CD4-positive, alpha-beta T cell treated with Interleukin-6 at 100 ng/mL for 8 hours (primary cell): ENCODE measurements around the gene DNAJC5.
"Not testable (repeated sequence)": the region's sequence is repeated elsewhere in the genome, so short reads cannot be mapped to it uniquely, and the experiment has no call there.

ENCODE experiments used
- DNase-seq: peaks from one replicate; pipeline ENCODE4 v3.0.0-alpha.2; 2020; ENCODE audit warnings: mixed read lengths, low spot score

Gene DNAJC5

DNA sequence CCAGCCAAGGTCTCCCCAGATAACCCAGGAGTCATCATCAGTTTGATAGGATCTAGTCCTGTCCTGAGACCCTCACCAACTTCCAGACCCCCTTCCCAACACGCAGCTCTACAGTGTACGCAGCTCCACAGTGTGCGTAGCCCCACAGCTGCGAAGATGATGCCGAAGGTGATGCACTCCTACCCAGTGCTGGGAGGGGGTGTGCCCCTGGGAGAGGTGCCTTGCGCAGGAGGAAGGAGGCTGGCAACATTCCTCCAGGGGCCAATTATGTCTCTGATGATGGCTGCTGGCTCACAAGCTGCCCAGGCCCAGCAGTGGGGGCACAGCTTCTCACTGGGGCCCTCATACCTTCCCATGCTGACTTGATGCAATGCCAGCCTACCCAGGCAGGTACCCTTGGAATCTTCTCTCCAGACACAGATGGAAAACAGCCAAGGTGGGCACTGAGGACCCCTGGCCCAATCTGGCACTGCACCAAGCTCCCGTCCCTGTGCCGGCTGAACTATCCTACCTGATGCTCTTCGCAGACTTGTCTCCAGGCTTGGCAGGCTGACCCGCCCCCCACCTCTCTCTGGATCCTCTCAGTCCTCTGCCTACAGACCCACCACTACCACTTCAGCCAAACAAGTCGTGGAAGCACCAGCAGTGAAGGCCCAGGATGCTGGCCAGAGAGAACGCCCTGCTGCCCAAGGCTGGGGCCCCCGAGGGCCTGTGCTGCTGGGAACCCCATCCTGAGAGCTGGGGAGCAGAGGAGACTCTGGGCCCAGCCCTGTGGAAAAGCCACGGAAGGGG lies 73.4 kb downstream of the DNAJC5 start:
- no peak for DNase-seq

- DNase-seq, result no peak
Observed at GRCh38 chr20:63968928-63969760, 74.2 kb downstream of the DNAJC5 start.

GRCh38 chr20:63969838-63970713 lies 75.2 kb downstream of the DNAJC5 start, which contains the start of gene ZNF512B:
TSS of gene ZNF512B (minus strand) at chr20:63969930. CDS start at chr20:63967950, 1,980 bp downstream.
- DNase-seq, result peak; percentile 51

GRCh38 chr20:63970714-63971431 lies 75.9 kb downstream of the DNAJC5 start:
- no peak for DNase-seq

DNA sequence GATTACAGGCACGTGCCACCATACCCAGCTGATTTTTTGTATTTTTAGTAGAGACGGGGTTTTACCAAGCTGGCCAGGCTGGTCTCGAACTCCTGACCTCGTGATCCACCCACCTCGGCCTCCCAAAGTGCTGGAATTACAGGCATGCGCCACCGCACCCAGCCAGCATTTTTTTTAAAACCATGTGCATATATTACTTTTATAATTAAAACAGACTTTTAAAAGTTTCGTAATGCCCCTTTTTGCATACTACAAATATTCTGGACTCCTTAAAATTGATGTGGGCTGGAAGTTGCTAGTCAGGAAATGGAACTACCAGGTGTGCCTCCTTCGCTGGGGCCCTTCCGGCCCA lies 77.0 kb downstream of the DNAJC5 start:
- DNase-seq, result not testable (repeated sequence)

DNA sequence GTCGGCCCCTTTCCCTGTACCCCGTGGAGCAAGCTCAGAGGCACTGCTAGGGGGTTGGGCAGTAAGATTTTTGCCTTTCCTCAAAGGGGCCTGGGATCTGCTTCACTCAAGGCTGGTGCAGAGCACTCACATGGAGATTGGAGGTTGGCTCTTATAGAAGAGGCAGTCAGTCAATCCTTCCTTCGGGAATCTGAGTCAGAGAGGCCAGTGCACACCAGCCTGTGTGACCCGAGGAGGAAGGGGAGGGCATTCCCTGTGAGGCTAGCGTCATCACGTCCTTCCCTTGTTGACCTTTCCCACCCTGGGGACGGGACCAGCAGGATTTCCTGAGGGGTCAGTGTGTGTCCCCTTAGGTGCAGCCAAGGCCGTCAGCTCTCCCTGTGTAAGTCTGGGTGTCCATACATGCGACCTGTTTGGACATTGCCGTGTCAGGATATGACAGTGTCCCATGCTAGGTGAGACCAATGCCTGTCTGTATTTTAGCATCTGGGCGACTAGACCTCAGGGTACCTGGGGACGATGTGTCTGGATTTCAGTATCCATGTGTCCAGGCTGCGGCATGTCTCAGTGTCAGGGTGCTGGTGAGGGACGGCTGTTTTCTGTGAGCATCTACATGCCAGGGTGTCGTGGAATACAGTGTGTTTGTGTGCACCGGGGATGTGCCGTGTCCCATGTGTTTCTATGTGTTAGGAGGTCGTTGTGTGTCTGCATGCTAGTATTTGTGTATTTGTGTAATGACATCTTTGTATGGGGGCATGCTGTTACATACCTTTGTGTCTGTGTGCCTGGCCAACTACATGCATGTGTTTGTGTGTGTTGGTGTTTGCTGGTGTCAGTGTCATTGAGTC lies 77.6 kb downstream of the DNAJC5 start:
- no peak for DNase-seq

DNA sequence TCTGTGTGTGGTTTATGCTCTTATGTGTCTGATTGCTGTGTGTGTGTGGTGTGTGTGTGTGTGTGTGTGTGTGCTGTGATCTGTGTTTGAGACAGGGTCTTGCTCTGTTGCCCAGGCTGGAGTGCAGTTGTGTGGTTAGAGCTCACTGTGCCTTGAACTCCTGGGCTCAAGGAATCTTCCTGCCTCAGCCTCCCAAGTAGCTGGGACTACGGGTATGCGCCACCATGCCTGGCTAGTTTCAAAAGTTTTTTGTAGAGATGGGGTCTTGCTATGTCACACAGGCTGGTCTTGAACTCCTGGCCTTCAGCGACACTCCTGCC lies 78.2 kb downstream of the DNAJC5 start:
- DNase-seq, result no peak

DNA sequence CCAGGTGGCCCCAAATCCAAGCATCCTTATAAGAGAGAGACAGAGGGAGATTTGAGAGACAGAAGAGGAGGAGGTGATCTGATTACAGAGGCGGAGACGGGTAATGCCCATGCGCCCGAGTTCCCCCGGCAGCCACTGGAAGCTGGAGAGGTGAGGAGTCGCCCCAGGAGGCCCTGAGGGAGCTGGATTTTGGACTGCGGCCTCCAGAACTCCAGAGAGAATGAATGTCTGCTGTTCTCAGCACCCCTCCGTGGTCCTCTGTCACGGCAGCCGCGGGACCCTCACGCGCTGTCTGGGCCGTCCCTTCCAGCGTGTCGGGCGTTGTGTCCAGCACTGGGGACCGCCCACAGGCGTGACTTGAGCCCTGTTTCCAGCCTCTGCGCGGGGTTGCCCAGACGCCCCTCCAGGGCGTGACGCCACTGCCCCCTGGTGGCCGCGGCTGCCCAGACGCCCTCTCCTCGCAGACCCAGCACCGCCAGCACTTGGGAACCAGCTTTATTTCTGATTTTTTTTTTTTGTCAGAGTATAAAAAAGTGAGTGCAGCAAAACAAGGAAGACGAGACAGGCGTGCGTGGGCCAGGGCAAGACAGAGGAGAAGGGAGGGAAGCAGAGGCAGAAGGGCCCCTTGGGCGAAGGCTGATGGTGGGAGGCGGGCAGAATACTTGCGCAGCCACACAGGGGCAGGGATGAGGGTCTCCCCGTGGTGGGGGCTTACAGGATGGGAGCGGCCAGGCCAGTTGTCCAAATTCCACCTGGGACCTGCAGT lies 78.9 kb downstream of the DNAJC5 start:
- peak; percentile 69 for DNase-seq

GRCh38 chr20:63974402-63975200 lies 79.7 kb downstream of the DNAJC5 start:
- DNase-seq, result no peak

DNA sequence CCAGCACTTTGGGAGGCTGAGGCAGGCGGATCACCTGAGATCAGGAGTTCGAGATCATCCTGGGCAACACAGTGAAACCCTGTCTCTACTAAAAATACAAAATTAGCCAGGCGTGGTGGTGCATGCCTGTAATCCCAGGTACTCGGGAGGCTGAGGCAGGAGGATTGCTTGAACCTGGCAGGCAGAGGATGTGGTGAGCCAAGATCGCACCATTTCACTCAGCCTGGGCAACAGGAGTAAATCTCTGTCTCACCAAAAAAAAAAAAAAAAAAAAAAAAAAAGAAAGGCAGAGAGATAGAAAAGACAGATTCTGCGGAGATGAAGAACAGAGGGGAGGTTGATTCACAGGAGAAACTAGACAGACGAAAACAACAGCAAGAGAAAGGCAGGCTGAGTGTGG lies 81.6 kb downstream of the DNAJC5 start:
- not testable (repeated sequence) for DNase-seq

GRCh38 chr20:63976980-63977738 lies 82.2 kb downstream of the DNAJC5 start:
- DNase-seq, result no peak

DNA sequence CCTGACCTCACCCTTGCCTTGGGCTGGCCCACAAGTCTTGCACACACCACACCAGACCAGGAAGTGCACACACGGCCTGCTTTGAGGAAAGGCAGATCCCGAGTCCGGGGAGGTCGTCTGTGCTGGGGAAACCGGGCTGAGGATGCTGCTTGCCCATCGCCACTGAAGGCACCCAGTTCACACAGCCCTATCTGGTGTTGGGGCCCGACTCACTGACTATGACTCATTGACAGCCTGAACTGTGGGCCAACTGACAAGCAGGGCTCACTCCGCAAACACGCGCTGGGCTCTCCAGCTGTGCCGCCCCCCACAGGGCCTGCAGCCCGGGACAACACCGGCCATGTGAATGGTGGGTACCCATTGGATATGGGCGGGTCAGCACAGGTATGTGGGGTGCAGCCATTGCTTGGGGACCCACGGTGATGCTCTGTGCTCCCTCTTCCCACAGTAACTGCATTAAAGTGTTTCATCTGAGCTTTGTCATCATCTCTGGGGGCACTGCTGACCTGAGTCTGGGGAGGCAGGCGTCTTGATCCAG lies 82.9 kb downstream of the DNAJC5 start:
- peak; percentile 53 for DNase-seq

DNA sequence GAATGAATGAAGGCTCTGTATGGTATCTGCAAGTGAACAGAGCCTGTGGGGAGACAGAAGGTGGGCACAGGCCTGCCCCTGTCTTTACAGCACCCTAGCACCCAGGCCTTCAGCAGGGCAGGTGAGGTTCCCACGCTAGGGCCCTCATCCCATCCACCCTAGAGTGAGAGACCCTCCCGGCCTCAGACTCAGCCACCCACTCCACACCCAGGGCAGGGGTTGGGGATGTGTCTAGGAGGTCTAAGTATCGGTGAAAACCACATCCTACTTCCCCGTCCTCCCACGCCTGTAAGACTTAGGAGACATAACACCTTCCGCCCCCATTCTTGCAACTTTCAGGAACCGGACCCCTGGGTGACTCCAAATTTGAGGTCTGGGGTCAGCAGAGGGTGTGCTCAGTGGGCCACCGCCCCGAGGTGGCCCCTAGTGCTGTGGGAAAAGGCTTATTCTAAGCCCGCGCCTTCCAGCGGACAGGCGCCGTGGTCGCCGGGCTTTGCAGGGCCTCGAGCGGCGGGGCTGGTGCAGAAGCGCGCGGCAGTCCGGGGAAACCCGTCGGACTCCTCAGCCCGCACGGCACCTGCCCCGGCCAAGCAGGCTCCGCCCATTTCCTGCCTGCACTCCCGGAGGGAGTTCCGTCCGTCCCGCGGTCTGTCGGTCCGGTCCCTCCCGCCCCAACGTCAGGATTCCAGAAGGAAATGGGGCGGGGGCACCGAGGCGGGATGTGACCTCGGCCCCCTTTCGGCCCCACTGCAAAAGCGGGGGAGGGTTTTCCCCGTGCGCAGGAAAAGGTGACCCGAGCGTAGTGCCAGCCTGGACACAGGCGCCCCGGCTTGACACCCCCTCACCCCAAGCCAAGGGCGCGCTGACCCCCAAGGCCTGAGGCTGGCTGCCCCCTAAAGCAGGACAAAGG lies 83.6 kb downstream of the DNAJC5 start:
- peak; percentile 50 for DNase-seq

GRCh38 chr20:63979229-63979556 lies 84.3 kb downstream of the DNAJC5 start:
- DNase-seq, result no peak

DNA sequence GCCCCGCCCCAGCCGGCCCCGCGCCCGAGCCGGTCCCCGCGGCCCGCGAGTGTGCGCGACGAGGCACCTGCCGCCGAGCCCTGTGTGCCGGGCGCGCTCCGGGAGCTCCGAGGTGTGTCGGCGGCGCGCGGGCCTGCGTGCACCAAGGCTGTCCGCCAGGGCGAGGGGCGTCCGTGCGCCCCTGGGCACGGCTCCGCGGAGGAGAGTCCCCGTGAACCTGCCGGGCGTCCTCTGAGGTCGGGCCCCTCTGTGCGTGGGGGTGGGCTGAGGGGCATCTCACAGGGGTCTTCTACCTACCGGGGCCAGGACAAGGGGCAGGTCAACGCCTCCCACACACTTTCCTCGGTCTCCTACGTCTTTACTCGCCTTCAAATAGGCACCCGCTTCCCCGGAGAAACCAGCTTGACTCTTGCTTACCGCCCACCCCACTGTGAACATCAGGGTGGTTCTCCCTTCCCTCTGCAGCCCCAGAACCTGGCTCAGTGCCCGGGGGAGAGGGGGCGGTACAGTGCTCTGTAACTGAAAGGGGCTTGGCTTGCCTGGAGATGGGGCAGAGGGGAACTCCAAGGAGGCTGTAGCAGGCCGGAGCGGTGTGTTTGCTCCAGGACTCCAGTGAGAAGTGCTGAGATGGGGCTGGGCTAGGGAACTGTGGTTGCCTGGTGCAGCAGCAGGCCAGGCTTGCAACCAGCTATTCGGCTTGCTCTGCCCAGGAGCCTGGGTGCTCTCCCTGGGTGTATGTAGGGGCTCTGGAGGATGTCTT lies 84.8 kb downstream of the DNAJC5 start, which contains the start of gene SAMD10:
TSS of gene SAMD10 (minus strand) at position 86 of the 760 bp plus-strand sequence. CDS start 175 bp downstream, outside the sequence.
- DNase-seq, result peak; percentile 67

- DNase-seq, result no peak
Observed at GRCh38 chr20:63980317-63980805, 85.4 kb downstream of the DNAJC5 start.
